ENCODE measurements around the gene SMYD3.

- TF ChIP-seq POLR2A (IDR thresholded peaks at IDR 0.05; ENCODE audit: low read length), result no peak
- TF ChIP-seq GATA1 (IDR thresholded peaks at IDR 0.05; ENCODE audit: low read depth, low read length), result no peak
Observed at GRCh38 chr1:245942856-245943255, 564.2 kb downstream of the SMYD3 start.
